Endometrial microvascular endothelial cells (primary cell): ENCODE data around the gene CERS1. TPM values are rescaled to one million over a fixed set of nuclear protein-coding genes. Genes with fewer than 3 reads are reported as not detected.
"Not testable (repeated sequence)": the region's sequence is repeated elsewhere in the genome, so short reads cannot be mapped to it uniquely, and the experiment has no call there.

Experiments
- in situ Hi-C: cut with HindIII; loops from 2 replicates; pipeline ENCODE4 v1.10.0; 2017; ENCODE audit warnings: low sequenced_read_pairs, low pct_unique_long_range_greater_than_20kb; ENCODE audit errors: inconsistent ontology term
- total RNA-seq: library from RNA; depleted of rRNA; stranded (reverse); fragments of >200 nt; gene quantifications from one replicate; pipeline ENCODE4 v1.2.3, GENCODE V29; 2015; ENCODE audit errors: inconsistent ontology term

CERS1 gene
- total RNA-seq, 1 donor from 2014 or later: not detected

DNA sequence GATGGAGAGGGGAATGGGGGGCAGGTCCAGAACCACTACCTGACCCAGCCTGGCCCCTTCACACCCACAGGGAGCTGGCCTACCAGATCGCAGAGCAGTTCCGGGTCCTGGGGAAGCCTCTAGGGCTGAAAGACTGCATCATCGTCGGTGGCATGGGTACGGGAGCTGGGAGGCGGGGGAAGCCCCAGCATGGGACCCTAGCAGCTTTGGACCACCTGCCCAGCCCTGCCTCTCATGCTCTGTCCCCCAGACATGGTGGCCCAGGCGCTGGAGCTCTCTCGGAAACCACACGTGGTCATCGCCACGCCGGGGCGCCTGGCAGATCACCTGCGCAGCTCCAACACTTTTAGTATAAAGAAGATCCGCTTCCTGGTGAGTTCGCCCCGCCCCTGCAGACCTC is 25.6 kb upstream of the CERS1 start:
- in situ Hi-C loops: no loop called here

GRCh38 chr19:18920400-18920799 is 24.4 kb upstream of the CERS1 start:
- in situ Hi-C loops: no loop called here

GRCh38 chr19:18919900-18920214 is 23.9 kb upstream of the CERS1 start:
- in situ Hi-C loops: no loop called here

GRCh38 chr19:18919086-18919899 is 23.3 kb upstream of the CERS1 start, which contains the start of the genes COPE and DDX49:
TSS of gene COPE (minus strand) at chr19:18919387. CDS start at chr19:18919348, 39 bp downstream.
TSS of gene DDX49 (plus strand) at chr19:18919715. CDS start at chr19:18919742, 27 bp downstream.
- in situ Hi-C loops: no loop called here

GRCh38 chr19:18917593-18917992 is 21.6 kb upstream of the CERS1 start:
- in situ Hi-C loops: not testable (repeated sequence)

GRCh38 chr19:18915639-18916038 is 19.7 kb upstream of the CERS1 start:
- in situ Hi-C loops: no loop called here

DNA sequence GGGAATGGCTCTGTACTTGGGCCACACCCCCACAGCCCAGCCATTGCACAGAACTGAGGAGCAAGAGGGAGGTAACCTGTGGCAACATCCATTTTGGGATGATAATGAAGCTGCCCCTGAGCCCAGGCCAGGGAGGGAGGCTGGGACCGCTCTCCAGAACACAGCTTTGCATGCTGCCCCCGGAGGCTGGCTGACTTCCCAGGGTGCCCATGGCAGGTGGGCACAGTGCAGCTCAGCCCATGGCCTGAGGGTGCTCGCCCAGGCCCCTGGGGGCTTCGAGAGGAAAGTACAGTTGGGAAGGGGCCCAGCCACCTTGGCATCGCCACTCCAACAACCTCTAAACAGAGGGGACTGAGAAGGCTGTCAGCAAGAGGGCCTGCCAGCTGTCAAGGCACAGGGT is 17.5 kb upstream of the CERS1 start:
- in situ Hi-C loops: no loop called here

DNA sequence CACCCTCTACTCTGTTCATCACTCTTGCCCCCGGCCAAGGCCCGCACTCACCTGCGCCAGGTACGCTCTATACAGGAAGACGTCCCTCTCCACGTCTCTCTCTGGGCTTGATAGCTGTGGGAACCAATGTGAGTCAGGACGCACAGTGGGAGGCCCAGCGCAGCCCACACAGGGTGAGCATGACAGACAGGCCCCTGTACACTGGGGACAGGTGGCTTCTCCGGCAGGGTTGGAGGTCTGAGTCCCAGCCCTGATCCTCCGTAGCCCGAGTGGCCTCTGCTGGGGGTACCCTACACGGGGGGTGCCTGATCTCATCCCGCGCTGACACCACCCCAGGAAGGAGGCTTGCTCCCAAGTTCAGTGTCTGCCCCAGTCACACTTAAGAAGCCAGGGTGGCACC is 17.0 kb upstream of the CERS1 start:
- in situ Hi-C loops: no loop called here

DNA sequence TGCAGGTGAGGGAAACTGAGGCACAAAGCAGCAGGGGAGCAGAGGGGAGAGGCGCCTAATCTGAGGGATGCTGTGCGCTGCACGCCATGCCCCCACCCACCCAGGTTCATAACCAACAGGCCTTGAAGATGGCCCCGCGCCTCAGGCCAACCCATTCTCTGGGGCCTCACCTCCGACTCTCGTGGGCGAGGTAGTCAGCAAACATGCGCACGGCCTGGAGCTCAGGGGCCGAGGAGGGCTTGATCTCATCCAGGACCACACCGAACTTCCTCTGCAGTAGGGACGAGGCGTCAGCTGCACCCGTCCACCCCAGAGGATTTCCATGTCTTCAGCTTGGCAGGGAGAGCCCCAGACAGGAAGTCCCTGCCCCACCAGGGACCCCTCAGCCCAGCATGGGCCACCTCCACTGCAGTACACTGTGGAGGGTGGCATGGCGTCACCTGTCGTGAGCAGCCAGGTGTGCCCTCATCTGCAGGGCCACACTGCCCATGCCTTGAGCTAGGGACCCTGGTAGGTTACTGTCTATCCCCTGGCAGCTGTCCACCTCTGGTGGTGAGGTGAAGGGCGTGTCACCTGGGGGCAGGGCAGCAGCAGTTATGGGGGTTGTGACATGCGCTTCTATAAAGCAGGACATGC is 15.0 kb upstream of the CERS1 start:
- in situ Hi-C loops: no loop called here

DNA sequence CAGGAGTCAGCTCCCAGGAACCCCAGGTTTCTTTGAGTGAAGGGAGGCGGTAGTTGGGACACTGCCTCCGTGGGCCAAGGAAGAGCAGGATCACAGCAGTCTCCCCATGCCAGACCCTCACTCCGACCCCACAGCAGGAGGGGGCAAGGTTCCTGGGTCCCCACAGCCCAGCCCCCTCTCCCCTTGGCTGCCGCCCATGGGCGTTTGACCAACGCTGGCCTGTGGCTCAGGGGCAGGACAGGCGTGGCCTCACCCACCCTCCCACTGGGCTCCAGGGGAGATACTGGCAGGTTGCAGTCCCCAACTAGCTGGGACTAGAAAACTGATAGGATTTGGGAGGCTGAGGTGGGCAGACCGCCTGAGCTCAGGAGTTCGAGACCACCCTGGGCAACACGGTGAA is 14.1 kb upstream of the CERS1 start:
- in situ Hi-C loops: no loop called here

DNA sequence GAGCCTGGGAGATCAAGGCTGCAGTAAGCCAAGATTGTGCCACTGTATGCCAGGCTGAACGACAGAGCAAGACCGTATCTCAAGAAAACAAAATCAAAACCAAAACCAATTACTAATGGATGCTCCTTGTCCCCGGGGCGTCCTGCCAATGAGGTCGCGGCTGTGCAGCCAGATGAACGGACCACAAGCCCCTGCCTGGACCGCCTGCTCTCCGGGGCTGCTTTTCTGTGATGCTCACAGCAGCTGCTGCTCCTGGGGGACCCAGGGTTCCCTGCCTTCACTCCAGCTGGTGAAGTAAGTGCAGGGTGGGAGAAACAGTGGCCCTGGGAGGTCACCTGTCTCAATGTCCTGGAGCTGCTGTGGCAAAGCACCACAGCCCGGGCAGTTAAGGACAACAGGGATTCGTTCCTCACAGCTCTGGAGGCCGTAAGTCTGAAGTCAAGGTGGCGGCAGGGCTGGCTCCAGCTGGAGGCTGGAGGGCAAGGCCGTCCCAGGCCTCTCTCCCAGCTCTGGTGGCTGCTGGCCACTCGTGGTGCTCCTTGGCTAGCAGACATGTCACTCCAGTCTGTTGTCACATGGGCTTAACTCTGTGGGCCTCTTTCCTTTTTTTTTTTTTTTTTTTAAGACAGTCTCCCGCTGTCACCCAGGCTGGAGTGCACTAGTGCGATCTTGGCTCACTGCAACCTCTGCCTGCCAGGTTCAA is 13.1 kb upstream of the CERS1 start:
- in situ Hi-C loops: no loop called here

DNA sequence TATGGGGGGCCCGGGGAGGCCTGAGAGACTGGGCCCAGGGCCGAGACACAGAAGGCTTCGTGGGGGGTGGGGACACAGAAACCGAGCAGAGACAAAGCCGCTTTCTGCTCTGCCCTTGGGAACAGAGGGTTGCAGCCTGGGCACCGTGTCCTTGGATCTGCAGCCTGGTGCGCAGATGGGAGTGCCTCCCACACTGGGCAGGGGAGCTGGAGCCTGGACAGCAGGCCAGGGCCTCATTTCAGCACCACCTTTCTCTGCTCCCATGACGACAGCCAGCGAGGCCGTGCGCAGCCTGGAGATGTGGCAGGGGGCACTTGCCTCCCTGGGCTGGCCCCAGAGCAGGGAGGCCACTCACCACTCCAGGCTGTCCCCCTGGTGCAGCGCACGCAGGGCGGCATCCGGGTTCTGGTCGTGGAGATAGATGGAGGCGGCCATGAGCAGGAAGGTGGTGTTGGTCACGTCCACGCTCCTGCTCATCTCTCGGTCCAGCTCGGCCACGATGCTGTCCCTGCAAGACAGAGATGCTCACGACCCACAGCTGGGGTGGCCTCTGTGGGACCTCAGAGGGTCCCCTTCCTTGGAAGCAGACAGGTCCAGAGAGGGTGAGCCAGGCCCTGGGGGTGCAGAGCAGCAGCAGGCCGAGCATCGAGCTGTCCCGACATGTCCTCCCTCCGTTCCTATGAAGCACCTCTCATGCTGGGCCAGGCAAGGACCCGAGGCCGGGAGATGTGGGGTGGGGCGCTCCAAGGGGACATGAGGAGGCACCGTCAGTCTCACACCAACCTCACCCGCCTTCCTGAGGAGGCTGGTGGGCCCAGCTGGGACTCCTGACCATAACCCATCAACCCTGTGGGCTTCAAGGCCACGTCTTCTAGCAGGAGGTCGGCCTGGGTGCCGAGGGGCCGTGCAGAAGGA is 10.9 kb upstream of the CERS1 start:
- in situ Hi-C loops: no loop called here

- in situ Hi-C loops: no loop called here
Measured at GRCh38 chr19:18905513-18906236, 9.7 kb upstream of the CERS1 start.

- in situ Hi-C loops: no loop called here
Measured at GRCh38 chr19:18905058-18905456, 9.1 kb upstream of the CERS1 start.

GRCh38 chr19:18904334-18905057 is 8.5 kb upstream of the CERS1 start:
- in situ Hi-C loops: no loop called here

- in situ Hi-C loops: no loop called here
Measured at GRCh38 chr19:18903156-18904037, 7.4 kb upstream of the CERS1 start.

GRCh38 chr19:18902519-18902918 is 6.6 kb upstream of the CERS1 start:
- in situ Hi-C loops: not testable (repeated sequence)
